Measurements from ENCODE around the gene TMEM150C. TPM values are rescaled to one million over a fixed set of nuclear protein-coding genes. Genes with fewer than 3 reads are reported as not detected.

TMEM150C gene
- polyA plus RNA-seq, 2 of the 4 experiments (the other 2 are of a cell fraction): 1.5 to 2.1 TPM

GRCh38 chr4:82462415-82462831 lies 99.4 kb downstream of the TMEM150C start (continued):
- TF ChIP-seq JUN (IDR thresholded peaks at IDR 0.05): no peak
- TF ChIP-seq ZSCAN20 (CRISPR knock-in tag; IDR thresholded peaks at IDR 0.05): no peak
- TF ChIP-seq RAD21 (conservative IDR thresholded peaks at IDR 0.05 in 1 of 2, IDR thresholded peaks at IDR 0.05 in 1 of 2): peak; percentile 67 to 90
- no peak for TF ChIP-seq REST (IDR thresholded peaks at IDR 0.05)
- no peak for TF ChIP-seq ZNF302 (CRISPR knock-in tag; IDR thresholded peaks at IDR 0.05)
- TF ChIP-seq CTCF (IDR thresholded peaks at IDR 0.05): peak; percentile 69

- Histone ChIP-seq H3K4me2 (no peak overlapping the region), H3K4me3 (no peak overlapping the region), H3K4me1 (no peaks in the 10 kb centered on the region), H3K9me3 (no peaks in the 10 kb centered on the region), H3K27ac (no peak overlapping the region)
- CTCF ChIA-PET: interaction anchor here (1.1 to 2.1 kb wide), 5 partner anchors 11 to 279 kb away, joined by 3 to 9 read pairs (median 4); no protein-coding TSS in a partner anchor
- TF ChIP-seq JUN (IDR thresholded peaks at IDR 0.05) (no peak), FOSL2 (IDR thresholded peaks at IDR 0.05) (no peak), FOSL2 (CRISPR knock-in tag; IDR thresholded peaks at IDR 0.05) (no peak), HMGXB4 (CRISPR knock-in tag; IDR thresholded peaks at IDR 0.05; ENCODE audit: borderline replicate concordance) (no peak), TP53 (CRISPR knock-in tag; IDR thresholded peaks at IDR 0.05) (no peak), MAFK (IDR thresholded peaks at IDR 0.05; ENCODE audit: partially characterized antibody) (peak; percentile 46)
- POLR2A ChIA-PET: interaction anchor here (1.0 kb wide), 1 partner anchor 361 kb away, joined by 3 read pairs; no protein-coding TSS in a partner anchor
- no peak for ATAC-seq
- DNase-seq (ENCODE audit: low read depth in 1 of 2, low spot score in 1 of 2): no peak
- WGBS (ENCODE audit: missing lambda C conversion rate): 87% methylated on average over 2 of the region's 2 CpGs
- no peak for FAIRE-seq
Observed at GRCh38 chr4:82461710-82462109, 100.1 kb downstream of the TMEM150C start.

- ATAC-seq: no peak
- no peak for DNase-seq (ENCODE audit: low read depth in 1 of 2, low spot score in 1 of 2)
- 93% methylated on average over 2 of the region's 2 CpGs for WGBS (ENCODE audit: missing lambda C conversion rate)
- no peak for FAIRE-seq
- Histone ChIP-seq H3K4me1 (no peaks in the 10 kb centered on the region), H3K27ac (no peak overlapping the region), H3K9me3 (no peaks in the 10 kb centered on the region), H3K4me3 (no peak overlapping the region), H3K4me2 (no peak overlapping the region)
- CTCF ChIA-PET: interaction anchor here (2.7 kb wide), 1 partner anchor 281 kb away, joined by 15 read pairs; no protein-coding TSS in a partner anchor
- POLR2A ChIA-PET: no interaction called here
- TF ChIP-seq REST (IDR thresholded peaks at IDR 0.05) (no peak), CHD4 (IDR thresholded peaks at IDR 0.05; ENCODE audit: borderline replicate concordance) (no peak), HEYL (CRISPR knock-in tag; IDR thresholded peaks at IDR 0.05) (no peak), ELK1 (IDR thresholded peaks at IDR 0.05; ENCODE audit: low read depth, low read length) (no peak), TP53 (CRISPR knock-in tag; IDR thresholded peaks at IDR 0.05) (no peak), CBX2 (IDR thresholded peaks at IDR 0.05; ENCODE audit: borderline replicate concordance, low read depth) (no peak)
Observed at GRCh38 chr4:82458729-82459128, 103.1 kb downstream of the TMEM150C start.

Data from A549 (cell line).